Prostate gland (tissue), 2 donors: Measurements from ENCODE around the gene CCDC88B.

Source experiments
- CTCF ChIP-seq, 4 experiments: fragments of 200-600 bp in 2 of 4; fragments of 450-650 bp in 2 of 4; sonication (generic) in 2 of 4; IDR thresholded peaks; 1 replicate in 3 of 4; 2 replicates in 1 of 4; pipeline ENCODE4 v1.5.1; 2016 to 2019; ENCODE audit warnings: antibody characterized with exemption in 4 of 4, mild to moderate bottlenecking in 2 of 4, moderate library complexity in 2 of 4
- POLR2A ChIP-seq: fragments of 450-650 bp; IDR thresholded peaks from one replicate; pipeline ENCODE4 v1.6.1; 2016; ENCODE audit warnings: antibody characterized with exemption, mild to moderate bottlenecking
- POLR2AphosphoS5 ChIP-seq: sonication (generic); formaldehyde crosslinking; IDR thresholded peaks from one replicate; pipeline ENCODE4 v1.6.1; 2017; ENCODE audit warnings: antibody characterized with exemption

- TF ChIP-seq POLR2A: no peak
- TF ChIP-seq CTCF (IDR thresholded peaks at IDR 0.05): no peak
- no peak for TF ChIP-seq POLR2AphosphoS5
Observed at GRCh38 chr11:64360448-64360921, 20.5 kb downstream of the CCDC88B start.
